WERI-Rb-1 (cell line): ENCODE data around the gene PPP3CA.

Source experiments
- DNase-seq: peaks from one replicate; pipeline ENCODE4 v3.0.0-alpha.2; 2020
- H3K27ac ChIP-seq: fragments of 250-450 bp; sonication (Bioruptor Pico); 2 replicates; pipeline ENCODE4 v1.5.1; 2020; ENCODE audit warnings: mild to moderate bottlenecking, moderate library complexity
- H3K27me3 ChIP-seq: fragments of 250-450 bp; sonication (Bioruptor Pico); 2 replicates; pipeline ENCODE4 v1.5.1; 2021; ENCODE audit warnings: mild to moderate bottlenecking, low read depth, moderate library complexity; ENCODE audit not compliant: insufficient read depth, severe bottlenecking
- H3K36me3 ChIP-seq: fragments of 250-450 bp; sonication (Bioruptor Pico); 2 replicates; pipeline ENCODE4 v1.5.1; 2020; ENCODE audit warnings: mild to moderate bottlenecking, moderate library complexity
- H3K4me3 ChIP-seq: 2 replicates; pipeline ENCODE4 v1.5.1; 2011; ENCODE audit warnings: low read depth, mild to moderate bottlenecking, control low read depth, low read length
- H3K9me3 ChIP-seq: fragments of 250-450 bp; sonication (Bioruptor Pico); 2 replicates; pipeline ENCODE4 v1.5.1; 2021; ENCODE audit warnings: mild to moderate bottlenecking, moderate library complexity; ENCODE audit not compliant: severe bottlenecking
- TF ChIP-seq, protein P1 (sequence below): IDR thresholded peaks from 2 replicates; pipeline ENCODE4 v1.5.1; 2011; ENCODE audit warnings: low read depth, mild to moderate bottlenecking, control low read depth, inconsistent platforms, low read length

The PPP3CA gene

DNA sequence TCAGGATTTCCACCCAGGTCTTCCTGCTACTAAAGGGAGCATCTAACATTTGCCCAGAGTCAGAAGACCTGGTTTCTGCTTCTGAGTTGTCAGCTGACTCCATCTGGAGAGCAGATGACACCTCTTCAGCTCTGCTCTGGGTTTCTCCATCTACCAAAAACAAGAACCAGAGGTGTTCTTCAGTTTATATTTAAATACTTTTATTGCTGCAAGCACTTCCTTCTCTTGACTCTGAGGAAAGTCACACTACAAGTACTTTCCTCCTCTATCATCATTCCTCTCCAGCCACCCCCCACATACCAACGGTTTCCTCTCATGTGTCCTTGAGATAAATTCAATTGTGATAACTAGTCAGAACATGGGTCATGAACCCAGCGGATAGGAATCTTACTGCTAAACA lies 88.4 kb downstream of the PPP3CA start:
- H3K9me3 ChIP-seq: no peaks in the 10 kb centered on the region
- TF ChIP-seq, protein P1, sequence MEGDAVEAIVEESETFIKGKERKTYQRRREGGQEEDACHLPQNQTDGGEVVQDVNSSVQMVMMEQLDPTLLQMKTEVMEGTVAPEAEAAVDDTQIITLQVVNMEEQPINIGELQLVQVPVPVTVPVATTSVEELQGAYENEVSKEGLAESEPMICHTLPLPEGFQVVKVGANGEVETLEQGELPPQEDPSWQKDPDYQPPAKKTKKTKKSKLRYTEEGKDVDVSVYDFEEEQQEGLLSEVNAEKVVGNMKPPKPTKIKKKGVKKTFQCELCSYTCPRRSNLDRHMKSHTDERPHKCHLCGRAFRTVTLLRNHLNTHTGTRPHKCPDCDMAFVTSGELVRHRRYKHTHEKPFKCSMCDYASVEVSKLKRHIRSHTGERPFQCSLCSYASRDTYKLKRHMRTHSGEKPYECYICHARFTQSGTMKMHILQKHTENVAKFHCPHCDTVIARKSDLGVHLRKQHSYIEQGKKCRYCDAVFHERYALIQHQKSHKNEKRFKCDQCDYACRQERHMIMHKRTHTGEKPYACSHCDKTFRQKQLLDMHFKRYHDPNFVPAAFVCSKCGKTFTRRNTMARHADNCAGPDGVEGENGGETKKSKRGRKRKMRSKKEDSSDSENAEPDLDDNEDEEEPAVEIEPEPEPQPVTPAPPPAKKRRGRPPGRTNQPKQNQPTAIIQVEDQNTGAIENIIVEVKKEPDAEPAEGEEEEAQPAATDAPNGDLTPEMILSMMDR: no peak
- H3K27ac ChIP-seq: no peak overlapping the region
- H3K27me3 ChIP-seq: no peaks in the 10 kb centered on the region
- no peak overlapping the region for H3K4me3 ChIP-seq
- DNase-seq: no peak
- H3K36me3 ChIP-seq: no peaks in the 10 kb centered on the region

DNA sequence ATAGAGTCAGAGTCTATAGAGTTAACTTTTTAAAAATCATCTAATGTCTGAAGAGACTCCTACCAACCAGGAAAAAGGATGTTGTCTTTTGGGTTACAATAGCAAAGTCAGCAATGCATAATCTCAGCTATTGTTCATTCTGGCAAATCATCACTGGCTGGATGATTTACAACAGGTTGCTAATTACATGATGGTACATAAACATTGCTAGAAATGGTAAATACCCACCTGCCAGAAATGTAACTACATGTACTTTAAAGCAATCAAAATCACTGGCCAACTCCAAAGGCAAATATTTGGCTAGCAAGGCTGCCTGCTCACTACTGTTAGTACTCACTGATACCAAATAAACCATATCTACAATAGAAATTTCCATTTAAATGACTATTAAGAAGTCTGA lies 91.1 kb downstream of the PPP3CA start:
- Histone ChIP-seq H3K27ac (no peak overlapping the region), H3K36me3 (no peaks in the 10 kb centered on the region), H3K4me3 (no peak overlapping the region), H3K27me3 (no peaks in the 10 kb centered on the region), H3K9me3 (no peaks in the 10 kb centered on the region)
- no peak for DNase-seq
- TF ChIP-seq, protein P1: no peak

DNA sequence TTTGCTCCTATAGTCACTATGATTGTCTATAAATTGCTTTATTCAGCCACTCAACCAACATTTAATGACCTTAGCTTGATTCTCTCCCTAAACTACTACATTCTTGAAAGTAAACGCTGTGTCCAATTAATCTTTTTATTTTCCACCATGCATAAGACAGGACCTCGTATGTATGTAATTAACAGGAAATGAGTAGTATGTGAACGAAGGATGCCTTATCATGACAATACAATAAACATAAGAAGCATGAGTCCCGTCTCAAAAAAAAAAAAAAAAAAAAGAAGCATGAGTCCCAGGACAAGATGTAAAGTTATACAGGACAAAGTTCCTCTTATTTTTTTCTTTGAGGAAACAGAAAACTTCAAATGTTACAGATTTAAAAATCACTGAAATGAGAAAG lies 92.5 kb downstream of the PPP3CA start:
- Histone ChIP-seq H3K27ac (no peak overlapping the region), H3K4me3 (no peak overlapping the region), H3K9me3 (no peaks in the 10 kb centered on the region), H3K36me3 (no peaks in the 10 kb centered on the region), H3K27me3 (no peaks in the 10 kb centered on the region)
- DNase-seq: no peak
- TF ChIP-seq, protein P1: no peak

DNA sequence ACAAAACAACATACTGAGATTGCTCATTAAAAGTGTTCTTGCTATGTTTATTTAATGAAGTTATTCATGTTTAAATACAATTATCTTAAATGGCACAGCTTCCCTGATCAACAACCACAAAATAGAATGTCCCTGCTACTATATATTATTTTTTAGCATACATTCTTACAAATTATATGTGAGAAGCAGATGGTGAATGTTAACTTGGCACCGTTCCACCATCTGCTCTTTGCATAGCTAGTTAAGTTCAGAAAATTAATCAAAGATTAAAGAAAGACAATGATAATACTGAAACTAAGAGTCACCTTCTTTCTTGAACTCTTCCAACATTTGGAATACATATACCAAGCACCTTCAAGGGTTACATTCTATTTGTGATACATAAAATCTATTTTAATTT lies 94.2 kb downstream of the PPP3CA start:
- Histone ChIP-seq H3K9me3 (no peaks in the 10 kb centered on the region), H3K27ac (no peak overlapping the region), H3K27me3 (no peaks in the 10 kb centered on the region), H3K4me3 (no peak overlapping the region), H3K36me3 (no peaks in the 10 kb centered on the region)
- no peak for DNase-seq
- TF ChIP-seq, protein P1: no peak

DNA sequence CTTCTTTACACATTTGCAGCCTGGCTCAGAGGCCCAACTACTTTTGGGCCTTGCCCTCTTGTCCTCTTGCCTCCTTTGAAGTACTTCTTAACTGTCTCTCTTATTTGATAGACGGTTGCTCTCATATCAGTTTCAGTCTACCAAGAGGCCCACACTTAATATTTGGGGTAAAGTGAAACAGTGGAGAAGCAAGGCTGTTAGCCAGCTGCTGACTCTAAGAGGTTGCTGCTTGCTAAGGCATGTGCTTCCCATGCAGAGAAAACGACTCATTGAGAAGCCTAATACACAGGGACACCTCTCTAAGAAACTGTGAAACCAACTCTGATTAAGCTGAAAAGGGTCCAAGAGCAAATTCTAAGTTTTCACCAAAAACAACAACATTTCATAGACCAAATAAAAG lies 94.6 kb downstream of the PPP3CA start:
- TF ChIP-seq, protein P1: no peak
- Histone ChIP-seq H3K4me3 (no peak overlapping the region), H3K27me3 (no peaks in the 10 kb centered on the region), H3K27ac (no peak overlapping the region), H3K9me3 (no peaks in the 10 kb centered on the region), H3K36me3 (no peaks in the 10 kb centered on the region)
- no peak for DNase-seq

DNA sequence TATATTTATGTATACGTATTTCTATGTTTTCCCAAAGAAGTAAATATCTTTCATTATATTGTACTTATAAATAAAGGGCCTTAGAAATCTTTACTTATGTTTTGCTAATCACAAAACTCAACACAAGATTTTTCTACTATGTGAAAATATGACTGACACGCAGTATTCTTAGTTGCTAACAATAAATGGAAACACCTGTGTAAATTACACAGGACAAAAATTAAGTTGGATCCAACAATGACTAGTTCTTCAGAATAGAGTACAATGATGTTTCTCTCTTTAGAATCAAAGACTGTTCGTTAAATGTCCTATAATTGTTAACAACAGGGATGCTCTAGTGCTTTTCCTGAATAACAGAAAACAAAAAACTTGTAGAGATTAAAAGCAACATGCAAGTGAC lies 96.1 kb downstream of the PPP3CA start:
- H3K36me3 ChIP-seq: no peaks in the 10 kb centered on the region
- H3K9me3 ChIP-seq: no peaks in the 10 kb centered on the region
- H3K27me3 ChIP-seq: no peaks in the 10 kb centered on the region
- DNase-seq: no peak
- no peak overlapping the region for H3K27ac ChIP-seq
- TF ChIP-seq, protein P1: no peak
- no peak overlapping the region for H3K4me3 ChIP-seq
